ENCODE data around the gene KIF27. TPM values are rescaled to one million over a fixed set of nuclear protein-coding genes. Genes with fewer than 3 reads are reported as not detected.
"Not testable (repeated sequence)": the region's sequence is repeated elsewhere in the genome, so short reads cannot be mapped to it uniquely, and the experiment has no call there.

KIF27 gene
- total and polyA plus RNA-seq, 2 of the 4 experiments (the other 2 are of a cell fraction), result 0.60 to 1.6 TPM

DNA sequence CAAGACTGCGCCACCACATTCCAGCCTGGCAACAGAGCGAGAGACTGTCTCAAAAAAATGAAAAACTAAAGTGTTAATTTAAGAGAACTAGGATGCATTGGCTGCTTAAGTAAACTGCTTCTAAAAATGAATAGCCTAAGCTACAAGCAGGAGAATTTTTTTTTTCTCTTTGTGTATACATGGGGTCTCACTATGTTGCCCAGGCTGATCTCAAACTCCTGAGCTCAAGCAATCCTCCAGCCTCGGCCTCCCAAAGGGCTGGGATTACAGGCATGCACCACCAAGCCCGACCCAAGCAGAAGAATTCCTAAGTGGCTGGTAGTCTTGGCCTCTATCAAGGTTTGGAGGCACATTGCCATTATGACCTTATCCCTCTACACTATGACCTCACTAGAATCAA is 106.1 kb downstream of the KIF27 start:
- H3K9me1 ChIP-seq (ENCODE audit: insufficient read depth, low read length); H3K56ac ChIP-seq (ENCODE audit: extremely low read depth, insufficient read depth, low read length); H4K8ac ChIP-seq (ENCODE audit: low read depth in 2 of 2, low read length in 2 of 2); H3K4ac ChIP-seq (ENCODE audit: low read depth, low read length); POLR2A ChIA-PET (ENCODE audit: unreplicated experiment); H2BK15ac ChIP-seq (ENCODE audit: low read depth, low read length); H3K18ac ChIP-seq (ENCODE audit: low read depth, low read length); CTCF ChIA-PET; H4K91ac ChIP-seq (ENCODE audit: insufficient read depth, low read depth, low read length); ATAC-seq (ENCODE audit: low read depth); H3K79me1 ChIP-seq (ENCODE audit: low read depth in 1 of 2, low read length in 2 of 2); in situ Hi-C loops (cut with MboI; ENCODE audit: low sequenced_read_pairs); H3K9me3 ChIP-seq (ENCODE audit: control insufficient read depth, insufficient read depth, low read length); H2AK5ac ChIP-seq (ENCODE audit: low read depth, low read length); H3K14ac ChIP-seq (replicated peaks; ENCODE audit: low read depth, low read length); H3K4me3 ChIP-seq (ENCODE audit: insufficient read depth, low read depth, low read length); H4K20me1 ChIP-seq (ENCODE audit: insufficient read depth, low read length); H3K27ac ChIP-seq (ENCODE audit: insufficient read depth, low read length); H4K5ac ChIP-seq (ENCODE audit: low read depth, low read length); H2BK5ac ChIP-seq (ENCODE audit: low read depth, low read length, poor library complexity, severe bottlenecking); H3K27me3 ChIP-seq (ENCODE audit: control insufficient read depth, insufficient read depth, low read length); H3K23ac ChIP-seq (ENCODE audit: low read depth, low read length); H2AFZ ChIP-seq (replicated peaks; ENCODE audit: low read length, poor library complexity); H2AK9ac ChIP-seq (replicated peaks; ENCODE audit: low read depth, low read length, poor library complexity); H3K9ac ChIP-seq (ENCODE audit: low read depth, low read length); BruUV-seq (replicated peaks); DNase-seq; H3K4me2 ChIP-seq (ENCODE audit: low read depth, low read length); H2BK120ac ChIP-seq (ENCODE audit: low read depth, low read length); H3K36me3 ChIP-seq (ENCODE audit: control insufficient read depth, insufficient read depth, low read length); dilution Hi-C loops (cut with HindIII; ENCODE audit: low sequenced_read_pairs, unreplicated experiment); H2BK20ac ChIP-seq (ENCODE audit: low read depth, low read length); H3K4me1 ChIP-seq (ENCODE audit: control insufficient read depth, insufficient read depth, low read length): not testable (repeated sequence)
- intact Hi-C loops (cut with micrococcal nuclease), result loop anchor here (5.0 kb wide), 2 partner anchors 108 to 148 kb away; partner anchors contain the start of gene UBQLN1
- no CpG with 5 or more reads among the region's 4 CpGs for WGBS, 2 experiments (ENCODE audit: extremely low coverage in 2 of 2, insufficient read length in 1 of 2)

- BruUV-seq (replicated peaks); H3K27me3 ChIP-seq (ENCODE audit: control insufficient read depth, insufficient read depth, low read length): not testable (repeated sequence)
Observed at GRCh38 chr9:83809213-83809612, 112.0 kb downstream of the KIF27 start.

More at GRCh38 chr9:83809213-83809612, 112.0 kb downstream of the KIF27 start:
- H3K23ac ChIP-seq (ENCODE audit: low read depth, low read length); ATAC-seq (ENCODE audit: low read depth); H2BK20ac ChIP-seq (ENCODE audit: low read depth, low read length); H3K79me1 ChIP-seq (ENCODE audit: low read depth in 1 of 2, low read length in 2 of 2); intact Hi-C loops (cut with micrococcal nuclease); H2AK9ac ChIP-seq (replicated peaks; ENCODE audit: low read depth, low read length, poor library complexity); H4K20me1 ChIP-seq (ENCODE audit: insufficient read depth, low read length); H3K9me3 ChIP-seq (ENCODE audit: control insufficient read depth, insufficient read depth, low read length); H2BK120ac ChIP-seq (ENCODE audit: low read depth, low read length); dilution Hi-C loops (cut with HindIII; ENCODE audit: low sequenced_read_pairs, unreplicated experiment); H3K4me2 ChIP-seq (ENCODE audit: low read depth, low read length); DNase-seq; H2BK15ac ChIP-seq (ENCODE audit: low read depth, low read length); H3K4ac ChIP-seq (ENCODE audit: low read depth, low read length); H3K36me3 ChIP-seq (ENCODE audit: control insufficient read depth, insufficient read depth, low read length); H3K9me1 ChIP-seq (ENCODE audit: insufficient read depth, low read length); in situ Hi-C loops (cut with MboI; ENCODE audit: low sequenced_read_pairs); H3K56ac ChIP-seq (ENCODE audit: extremely low read depth, insufficient read depth, low read length); H4K5ac ChIP-seq (ENCODE audit: low read depth, low read length); H2AFZ ChIP-seq (replicated peaks; ENCODE audit: low read length, poor library complexity); H2BK5ac ChIP-seq (ENCODE audit: low read depth, low read length, poor library complexity, severe bottlenecking); H3K14ac ChIP-seq (replicated peaks; ENCODE audit: low read depth, low read length); H4K91ac ChIP-seq (ENCODE audit: insufficient read depth, low read depth, low read length); H3K27ac ChIP-seq (ENCODE audit: insufficient read depth, low read length); H3K9ac ChIP-seq (ENCODE audit: low read depth, low read length); POLR2A ChIA-PET (ENCODE audit: unreplicated experiment); CTCF ChIA-PET; H3K4me3 ChIP-seq (ENCODE audit: insufficient read depth, low read depth, low read length); H2AK5ac ChIP-seq (ENCODE audit: low read depth, low read length); H3K4me1 ChIP-seq (ENCODE audit: control insufficient read depth, insufficient read depth, low read length); H3K18ac ChIP-seq (ENCODE audit: low read depth, low read length); H4K8ac ChIP-seq (ENCODE audit: low read depth in 2 of 2, low read length in 2 of 2): not testable (repeated sequence)
- no CpG with 5 or more reads among the region's 1 CpG for WGBS, 2 experiments (ENCODE audit: extremely low coverage in 2 of 2, insufficient read length in 1 of 2)
